IMR-90 (cell line): ENCODE measurements around the gene USP24. TPM values are rescaled to one million over a fixed set of nuclear protein-coding genes. Genes with fewer than 3 reads are reported as not detected.

Experiments used
- ATAC-seq: fragments of 200-7000 bp; cut with Tn5 transposase; 2 replicates; pipeline ENCODE4 v1.9.1; 2020; ENCODE audit warnings: low read depth, mild to moderate bottlenecking, moderate library complexity
- BruUV-seq: library from RNA; stranded (reverse); fragments of 400-500 nt; replicated peaks from 2 replicates; lab custom pipeline; 2021; lab: Mats Ljungman, UMichigan
- CTCF ChIA-PET: fragments of 300-600 bp; formaldehyde crosslinking; extraction: SDS; loops from one replicate; lab custom pipeline; 2021; ENCODE audit warnings: antibody characterized with exemption; lab: Yijun Ruan, JAX
- POLR2A ChIA-PET: fragments of 300-600 bp; sonication (Branson Sonifier 250); formaldehyde crosslinking; loops from one replicate; lab custom pipeline; 2022; ENCODE audit warnings: antibody characterized with exemption; ENCODE audit not compliant: unreplicated experiment; lab: Charles Lee
- DNase-seq: peaks from one replicate; pipeline ENCODE4 v3.0.0; 2013
- H2AFZ ChIP-seq: replicated peaks from 2 replicates; pipeline ENCODE3; 2013; ENCODE audit warnings: low read length, mild to moderate bottlenecking; ENCODE audit not compliant: poor library complexity
- H2AK5ac ChIP-seq: 2 replicates; pipeline ENCODE4 v1.6.1; 2013; ENCODE audit warnings: low read depth, low read length, inconsistent platforms
- H2AK9ac ChIP-seq: replicated peaks from 2 replicates; pipeline ENCODE3; 2013; ENCODE audit warnings: mild to moderate bottlenecking, low read depth, low read length, moderate library complexity; ENCODE audit not compliant: poor library complexity
- H2BK120ac ChIP-seq: 2 replicates; pipeline ENCODE4 v1.6.1; 2013; ENCODE audit warnings: low read depth, low read length, inconsistent platforms
- H2BK15ac ChIP-seq: 3 replicates; pipeline ENCODE4 v1.6.1; 2013; ENCODE audit warnings: low read depth, low read length, inconsistent platforms
- H2BK20ac ChIP-seq: 2 replicates; pipeline ENCODE4 v1.6.1; 2013; ENCODE audit warnings: low read depth, mild to moderate bottlenecking, inconsistent platforms, low read length, moderate library complexity
- H2BK5ac ChIP-seq: 2 replicates; pipeline ENCODE4 v1.6.1; 2013; ENCODE audit warnings: mild to moderate bottlenecking, low read depth, low read length, inconsistent platforms; ENCODE audit not compliant: poor library complexity, severe bottlenecking
- H3K14ac ChIP-seq: replicated peaks from 2 replicates; pipeline ENCODE4 v1.6.1; 2013; ENCODE audit warnings: low read depth, low read length, inconsistent platforms
- H3K18ac ChIP-seq: 2 replicates; pipeline ENCODE4 v1.6.1; 2013; ENCODE audit warnings: low read depth, low read length, control low read depth
- H3K23ac ChIP-seq: 2 replicates; pipeline ENCODE4 v1.6.1; 2013; ENCODE audit warnings: low read depth, low read length, inconsistent platforms
- H3K27ac ChIP-seq: 2 replicates; pipeline ENCODE4 v1.5.1; 2013; ENCODE audit warnings: mild to moderate bottlenecking, control low read depth, low read length; ENCODE audit not compliant: insufficient read depth
- H3K27me3 ChIP-seq: 2 replicates; pipeline ENCODE4 v1.6.1; 2013; ENCODE audit warnings: low read length; ENCODE audit not compliant: control insufficient read depth, insufficient read depth
- H3K36me3 ChIP-seq: 2 replicates; pipeline ENCODE4 v1.6.1; 2013; ENCODE audit warnings: low read length, mixed read lengths; ENCODE audit not compliant: control insufficient read depth, insufficient read depth
- H3K4ac ChIP-seq: 2 replicates; pipeline ENCODE4 v1.6.1; 2013; ENCODE audit warnings: low read depth, low read length, inconsistent platforms
- H3K4me1 ChIP-seq: 2 replicates; pipeline ENCODE4 v1.6.1; 2013; ENCODE audit warnings: low read length, mixed read lengths; ENCODE audit not compliant: control insufficient read depth, insufficient read depth
- H3K4me2 ChIP-seq: 2 replicates; pipeline ENCODE4 v1.6.1; 2013; ENCODE audit warnings: low read depth, mild to moderate bottlenecking, control low read depth, low read length, moderate library complexity
- H3K4me3 ChIP-seq: 2 replicates; pipeline ENCODE4 v1.5.1; 2013; ENCODE audit warnings: low read depth, mild to moderate bottlenecking, control low read depth, low read length, moderate library complexity; ENCODE audit not compliant: insufficient read depth
- H3K56ac ChIP-seq: 2 replicates; pipeline ENCODE4 v1.6.1; 2013; ENCODE audit warnings: low read length, inconsistent platforms; ENCODE audit not compliant: insufficient read depth; ENCODE audit errors: extremely low read depth
- H3K79me1 ChIP-seq, 2 experiments: 2 replicates each; pipeline ENCODE4 v1.6.1; 2013; ENCODE audit warnings: low read length in 2 of 2, inconsistent platforms in 1 of 2, low read depth in 1 of 2
- H3K9ac ChIP-seq: 2 replicates; pipeline ENCODE4 v1.6.1; 2013; ENCODE audit warnings: low read depth, low read length, control low read depth
- H3K9me1 ChIP-seq: 2 replicates; pipeline ENCODE4 v1.6.1; 2013; ENCODE audit warnings: low read length, inconsistent platforms; ENCODE audit not compliant: insufficient read depth
- H3K9me3 ChIP-seq: 2 replicates; pipeline ENCODE4 v1.6.1; 2013; ENCODE audit warnings: low read length; ENCODE audit not compliant: control insufficient read depth, insufficient read depth
- H4K20me1 ChIP-seq: 2 replicates; pipeline ENCODE4 v1.6.1; 2013; ENCODE audit warnings: low read length, inconsistent platforms; ENCODE audit not compliant: insufficient read depth
- H4K5ac ChIP-seq: 2 replicates; pipeline ENCODE4 v1.6.1; 2013; ENCODE audit warnings: mild to moderate bottlenecking, low read depth, low read length, control low read depth
- H4K8ac ChIP-seq, 2 experiments: 2 replicates each; pipeline ENCODE4 v1.6.1; 2013; ENCODE audit warnings: low read depth in 2 of 2, low read length in 2 of 2, control low read depth in 1 of 2, inconsistent platforms in 1 of 2
- H4K91ac ChIP-seq: 2 replicates; pipeline ENCODE4 v1.6.1; 2013; ENCODE audit warnings: low read depth, low read length, inconsistent platforms; ENCODE audit not compliant: insufficient read depth
- BHLHE40 ChIP-seq: fragments of 150-350 bp; IDR thresholded peaks from 2 replicates; pipeline ENCODE4 v1.6.1; 2016; ENCODE audit warnings: mild to moderate bottlenecking, low read depth, low read length
- CEBPB ChIP-seq: IDR thresholded peaks from 2 replicates; pipeline ENCODE4 v1.6.1; 2012; ENCODE audit warnings: low read depth, low read length, improper control_type of control experiment
- CTCF ChIP-seq: conservative IDR thresholded peaks from 2 replicates; pipeline ENCODE4 v1.5.1; 2012; ENCODE audit warnings: mild to moderate bottlenecking, low read depth, low read length, improper control_type of control experiment
- FOS ChIP-seq: fragments of 150-350 bp; IDR thresholded peaks from 2 replicates; pipeline ENCODE4 v1.6.1; 2016; ENCODE audit warnings: low read depth, low read length
- MAFK ChIP-seq: IDR thresholded peaks from 2 replicates; pipeline ENCODE4 v1.6.1; 2012; ENCODE audit warnings: low read depth, low read length, improper control_type of control experiment
- MAZ ChIP-seq: IDR thresholded peaks from 2 replicates; pipeline ENCODE4 v1.6.1; 2012; ENCODE audit warnings: low read depth, mild to moderate bottlenecking, low read length, improper control_type of control experiment, moderate library complexity, borderline replicate concordance
- MXI1 ChIP-seq: IDR thresholded peaks from 2 replicates; pipeline ENCODE4 v1.6.1; 2012; ENCODE audit warnings: low read depth, mild to moderate bottlenecking, low read length, moderate library complexity, borderline replicate concordance
- NFE2L2 ChIP-seq: fragments of 150-350 bp; IDR thresholded peaks from 2 replicates; pipeline ENCODE4 v1.6.1; 2016; ENCODE audit warnings: low read depth, mild to moderate bottlenecking, low read length
- RAD21 ChIP-seq: IDR thresholded peaks from 2 replicates; pipeline ENCODE4 v1.6.1; 2012; ENCODE audit warnings: low read length, improper control_type of control experiment
- RCOR1 ChIP-seq: IDR thresholded peaks from 2 replicates; pipeline ENCODE4 v1.6.1; 2012; ENCODE audit warnings: mild to moderate bottlenecking, low read length, improper control_type of control experiment; ENCODE audit not compliant: insufficient replicate concordance
- RFX5 ChIP-seq: IDR thresholded peaks from 2 replicates; pipeline ENCODE4 v1.8.0; 2012; ENCODE audit warnings: low read depth, mild to moderate bottlenecking, low read length, moderate library complexity
- SMC3 ChIP-seq: fragments of 150-350 bp; IDR thresholded peaks from 2 replicates; pipeline ENCODE4 v1.6.1; 2016; ENCODE audit warnings: low read depth, mild to moderate bottlenecking, antibody characterized with exemption, low read length, moderate library complexity
- WGBS, 2 experiments: methylation state at CpG; one replicate each; pipeline versions ENCODE4 v1.1.5 to v1.1.7; 2013; ENCODE audit warnings: missing lambda C conversion rate in 2 of 2; ENCODE audit not compliant: insufficient read length in 1 of 2; ENCODE audit errors: extremely low coverage in 2 of 2; 5-methylcytosine and 5-hydroxymethylcytosine counted together
- dilution Hi-C: fragments of 300-500 bp; cut with HindIII; formaldehyde crosslinking; loops from one replicate; pipeline ENCODE4 v1.14.3; 2018; ENCODE audit warnings: low sequenced_read_pairs; ENCODE audit not compliant: unreplicated experiment
- in situ Hi-C: fragments of 300-500 bp; cut with MboI; formaldehyde crosslinking; loops from 3 replicates; pipeline ENCODE4 v1.14.3; 2019; ENCODE audit warnings: low sequenced_read_pairs, inconsistent platforms, mixed read lengths
- intact Hi-C: fragments of 100-400 bp; cut with micrococcal nuclease; formaldehyde crosslinking; loops from 2 replicates; pipeline ENCODE4 v1.10.0; 2022
- polyA plus RNA-seq, 3 experiments: library from polyadenylated mRNA; depleted of rRNA; stranded (reverse); fragments of >200 nt; gene quantifications; 2 replicates each; pipeline ENCODE4 v1.2.3, GENCODE V29; 2012; ENCODE audit warnings: low replicate concordance in 1 of 3
- total RNA-seq: library from RNA; depleted of rRNA; stranded (reverse); fragments of >200 nt; gene quantifications from 2 replicates; pipeline ENCODE4 v1.2.3, GENCODE V29; 2012
- TF ChIP-seq, protein P1 (sequence below): fragments of 150-350 bp; IDR thresholded peaks from 2 replicates; pipeline ENCODE4 v1.6.1; 2017; ENCODE audit warnings: mild to moderate bottlenecking, antibody characterized with exemption, low read length, low read depth
- TF ChIP-seq, protein P2 (sequence below): fragments of 150-350 bp; IDR thresholded peaks from 2 replicates; pipeline ENCODE4 v1.6.1; 2016; ENCODE audit warnings: low read depth, mild to moderate bottlenecking, low read length, moderate library complexity, borderline replicate concordance

Gene USP24
- total and polyA plus RNA-seq, 2 of the 4 experiments (the other 2 are of a cell fraction) = 8.4 to 36.7 TPM

DNA sequence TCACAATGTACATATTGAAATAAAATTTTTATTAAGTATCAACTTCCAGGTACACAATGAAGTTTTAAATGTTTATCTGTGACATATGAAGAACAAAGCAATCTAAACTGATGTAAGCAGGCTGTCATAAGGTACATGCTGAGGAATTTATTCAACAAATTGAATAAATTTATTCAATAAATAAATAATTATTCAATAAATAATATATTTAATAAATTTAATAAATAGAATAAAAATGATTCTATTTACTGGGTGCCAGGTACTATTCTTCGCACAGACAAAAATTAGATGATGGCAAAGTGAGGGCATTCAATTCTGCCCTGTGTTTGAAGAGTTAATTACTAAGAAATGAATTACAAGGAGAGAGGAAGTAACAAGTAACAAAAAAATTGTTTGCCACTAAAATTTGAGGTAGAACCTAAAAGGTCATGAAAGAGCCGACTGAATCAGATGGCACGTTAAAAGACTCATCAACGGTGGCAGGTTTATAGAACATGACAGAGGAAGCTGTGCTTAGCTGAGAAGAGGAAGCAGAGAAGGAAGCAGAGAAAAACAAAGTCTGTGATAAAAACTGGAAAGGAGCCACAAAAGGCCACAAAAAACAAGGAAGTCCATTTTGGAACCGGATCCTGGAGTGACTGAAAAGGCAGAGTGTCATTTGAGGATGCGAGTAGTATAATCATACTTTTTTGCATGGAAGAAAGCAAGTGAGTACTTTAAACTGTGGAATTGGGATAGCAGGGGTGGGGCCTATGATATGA is 2.2 kb upstream of the USP24 start:
- Histone ChIP-seq H3K4me1 (peaks cover 4% of the 10 kb centered on the region; the same call in 1 of the 2 replicates), H3K9me3 (no peaks in the 10 kb centered on the region), H3K27ac (no peak overlapping the region), H3K56ac (no peak overlapping the region), H2BK15ac (no peak overlapping the region), H4K91ac (no peak overlapping the region), H3K4ac (no peak overlapping the region), H4K8ac (peak overlapping the region in 1 of 2 experiments; percentile 1; a peak in 1 of 4 replicates), H3K27me3 (no peaks in the 10 kb centered on the region), H4K20me1 (peaks cover 5% of the 10 kb centered on the region), H3K9me1 (peaks cover 9% of the 10 kb centered on the region), H2AK9ac (no peak overlapping the region), H3K14ac (no peak overlapping the region), H3K9ac (no peak overlapping the region), H3K4me3 (no peak overlapping the region), H2BK20ac (no peak overlapping the region), H3K79me1 (peaks cover 11 to 25% of the 10 kb centered on the region in 2 experiments; a peak in 3 of 4 replicates), H2BK5ac (no peak overlapping the region), H4K5ac (no peak overlapping the region), H2AK5ac (no peak overlapping the region), H2AFZ (no peak overlapping the region), H3K18ac (no peak overlapping the region), H3K4me2 (no peak overlapping the region), H3K36me3 (no peaks in the 10 kb centered on the region), H3K23ac (no peak overlapping the region), H2BK120ac (no peak overlapping the region)
- CTCF ChIA-PET = no interaction called here
- DNase-seq (no peak), ATAC-seq (no peak)
- TF ChIP-seq, protein P1, sequence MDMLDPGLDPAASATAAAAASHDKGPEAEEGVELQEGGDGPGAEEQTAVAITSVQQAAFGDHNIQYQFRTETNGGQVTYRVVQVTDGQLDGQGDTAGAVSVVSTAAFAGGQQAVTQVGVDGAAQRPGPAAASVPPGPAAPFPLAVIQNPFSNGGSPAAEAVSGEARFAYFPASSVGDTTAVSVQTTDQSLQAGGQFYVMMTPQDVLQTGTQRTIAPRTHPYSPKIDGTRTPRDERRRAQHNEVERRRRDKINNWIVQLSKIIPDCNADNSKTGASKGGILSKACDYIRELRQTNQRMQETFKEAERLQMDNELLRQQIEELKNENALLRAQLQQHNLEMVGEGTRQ = no peak
- TF ChIP-seq, protein P2, sequence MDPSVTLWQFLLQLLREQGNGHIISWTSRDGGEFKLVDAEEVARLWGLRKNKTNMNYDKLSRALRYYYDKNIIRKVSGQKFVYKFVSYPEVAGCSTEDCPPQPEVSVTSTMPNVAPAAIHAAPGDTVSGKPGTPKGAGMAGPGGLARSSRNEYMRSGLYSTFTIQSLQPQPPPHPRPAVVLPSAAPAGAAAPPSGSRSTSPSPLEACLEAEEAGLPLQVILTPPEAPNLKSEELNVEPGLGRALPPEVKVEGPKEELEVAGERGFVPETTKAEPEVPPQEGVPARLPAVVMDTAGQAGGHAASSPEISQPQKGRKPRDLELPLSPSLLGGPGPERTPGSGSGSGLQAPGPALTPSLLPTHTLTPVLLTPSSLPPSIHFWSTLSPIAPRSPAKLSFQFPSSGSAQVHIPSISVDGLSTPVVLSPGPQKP = no peak
- TF ChIP-seq CEBPB = no peak
- TF ChIP-seq MXI1 = no peak
- no peak for TF ChIP-seq MAZ
- TF ChIP-seq BHLHE40 = no peak
- no peak for TF ChIP-seq MAFK
- TF ChIP-seq RFX5 = no peak
- no peak for TF ChIP-seq SMC3
- no peak for TF ChIP-seq RAD21
- TF ChIP-seq RCOR1 = no peak
- TF ChIP-seq CTCF = no peak
- no peak for TF ChIP-seq FOS
- TF ChIP-seq NFE2L2 = no peak
- in situ Hi-C loops (no loop called here), dilution Hi-C loops (no loop called here), intact Hi-C loops (loop anchor here (2.0 kb wide), 1 partner anchor 59 kb away; no protein-coding TSS in a partner anchor)
- POLR2A ChIA-PET = no interaction called here
- 68% methylated on average over 4 of the region's 6 CpGs; no CpG with 5 or more reads in 1 of the 2 experiments for WGBS, 2 experiments
- BruUV-seq = no TSS peak
